ENCODE measurements around the gene KIAA0232. TPM values are rescaled to one million over a fixed set of nuclear protein-coding genes. Genes with fewer than 3 reads are reported as not detected.

KIAA0232 gene
- total RNA-seq, 1 donor from 2014 or later: 32.1 TPM

DNA sequence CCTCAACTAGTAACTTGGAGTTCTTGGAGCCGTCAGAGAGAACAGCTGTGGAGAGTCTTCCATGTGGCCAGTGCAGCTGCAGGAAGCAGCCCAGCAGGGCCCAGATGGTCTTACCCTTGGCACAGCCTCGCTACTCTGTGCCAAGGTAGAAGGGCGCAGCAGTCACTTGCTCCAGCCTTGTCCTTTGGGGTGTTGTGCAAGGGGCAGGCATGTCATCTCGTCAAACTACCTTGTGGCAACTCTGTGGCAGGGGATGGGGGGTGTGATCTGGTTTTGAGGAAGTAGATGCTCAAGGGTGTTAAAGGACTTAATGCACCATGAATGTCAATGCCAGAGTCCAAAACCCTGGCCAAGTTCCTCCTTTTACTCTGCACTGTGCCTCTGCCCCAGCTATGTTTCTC, 92.9 kb downstream of the KIAA0232 start:
- H3K27me3 ChIP-seq (ENCODE audit: control insufficient read depth, insufficient read depth, low read length): no peaks in the 10 kb centered on the region
- no peak overlapping the region for H3K4me3 ChIP-seq (ENCODE audit: low read depth, low read length)
- no peak for DNase-seq (ENCODE audit: low read depth)
- peaks cover 6% of the 10 kb centered on the region for H3K36me3 ChIP-seq (ENCODE audit: control insufficient read depth, insufficient read depth, low read length)
- TF ChIP-seq, protein P1, sequence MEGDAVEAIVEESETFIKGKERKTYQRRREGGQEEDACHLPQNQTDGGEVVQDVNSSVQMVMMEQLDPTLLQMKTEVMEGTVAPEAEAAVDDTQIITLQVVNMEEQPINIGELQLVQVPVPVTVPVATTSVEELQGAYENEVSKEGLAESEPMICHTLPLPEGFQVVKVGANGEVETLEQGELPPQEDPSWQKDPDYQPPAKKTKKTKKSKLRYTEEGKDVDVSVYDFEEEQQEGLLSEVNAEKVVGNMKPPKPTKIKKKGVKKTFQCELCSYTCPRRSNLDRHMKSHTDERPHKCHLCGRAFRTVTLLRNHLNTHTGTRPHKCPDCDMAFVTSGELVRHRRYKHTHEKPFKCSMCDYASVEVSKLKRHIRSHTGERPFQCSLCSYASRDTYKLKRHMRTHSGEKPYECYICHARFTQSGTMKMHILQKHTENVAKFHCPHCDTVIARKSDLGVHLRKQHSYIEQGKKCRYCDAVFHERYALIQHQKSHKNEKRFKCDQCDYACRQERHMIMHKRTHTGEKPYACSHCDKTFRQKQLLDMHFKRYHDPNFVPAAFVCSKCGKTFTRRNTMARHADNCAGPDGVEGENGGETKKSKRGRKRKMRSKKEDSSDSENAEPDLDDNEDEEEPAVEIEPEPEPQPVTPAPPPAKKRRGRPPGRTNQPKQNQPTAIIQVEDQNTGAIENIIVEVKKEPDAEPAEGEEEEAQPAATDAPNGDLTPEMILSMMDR (IDR thresholded peaks at IDR 0.05; ENCODE audit: insufficient read depth, low read length, poor library complexity, severe bottlenecking): no peak

DNA sequence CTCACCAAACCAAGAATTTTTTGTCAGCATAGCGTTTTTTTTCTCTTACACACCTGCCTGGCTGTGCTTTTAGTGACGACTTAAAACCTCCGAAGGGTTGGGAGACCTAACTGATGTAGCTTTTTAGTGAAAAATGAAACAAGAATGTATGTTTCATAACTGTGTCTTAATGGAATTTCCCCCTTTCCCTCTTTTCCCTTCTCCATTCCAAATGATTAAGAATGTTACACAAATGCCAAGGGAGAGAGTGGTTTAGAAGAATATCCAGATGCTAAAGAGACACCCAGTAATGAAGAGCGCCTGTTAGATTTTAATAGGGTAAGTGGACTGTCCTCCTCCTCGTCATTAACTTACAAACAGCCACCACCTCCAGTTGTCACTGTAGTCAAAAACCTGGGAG, 93.9 kb downstream of the KIAA0232 start:
- TF ChIP-seq, protein P1 (IDR thresholded peaks at IDR 0.05; ENCODE audit: insufficient read depth, low read length, poor library complexity, severe bottlenecking): no peak
- H3K4me3 ChIP-seq (ENCODE audit: low read depth, low read length): no peak overlapping the region
- no peaks in the 10 kb centered on the region for H3K27me3 ChIP-seq (ENCODE audit: control insufficient read depth, insufficient read depth, low read length)
- no peak for DNase-seq (ENCODE audit: low read depth)
- H3K36me3 ChIP-seq (ENCODE audit: control insufficient read depth, insufficient read depth, low read length): peaks cover 6% of the 10 kb centered on the region

DNA sequence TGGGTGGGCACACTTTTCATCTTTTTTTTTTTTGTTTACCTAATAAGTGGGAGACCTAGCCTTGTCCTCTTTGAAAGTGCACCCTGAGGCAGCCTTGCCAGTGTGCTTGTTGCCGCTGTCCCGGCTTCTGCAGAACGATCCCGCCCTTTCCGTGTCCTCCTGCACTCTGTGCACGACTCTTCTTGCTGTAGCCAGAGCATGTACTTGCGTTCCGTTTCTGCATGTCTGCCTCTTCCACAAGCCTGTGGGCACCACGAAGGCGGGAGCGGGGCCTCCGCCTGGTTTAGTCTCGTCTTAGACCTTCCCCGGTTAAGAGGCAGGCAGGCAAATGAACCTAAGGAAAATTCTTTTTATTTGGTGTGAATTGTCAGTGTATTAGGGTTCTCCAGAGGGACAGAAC, 94.5 kb downstream of the KIAA0232 start:
- TF ChIP-seq, protein P1 (IDR thresholded peaks at IDR 0.05; ENCODE audit: insufficient read depth, low read length, poor library complexity, severe bottlenecking): no peak
- Histone ChIP-seq H3K27me3 (ENCODE audit: control insufficient read depth, insufficient read depth, low read length) (no peaks in the 10 kb centered on the region), H3K36me3 (ENCODE audit: control insufficient read depth, insufficient read depth, low read length) (peaks cover 6% of the 10 kb centered on the region), H3K4me3 (ENCODE audit: low read depth, low read length) (no peak overlapping the region)
- no peak for DNase-seq (ENCODE audit: low read depth)

DNA sequence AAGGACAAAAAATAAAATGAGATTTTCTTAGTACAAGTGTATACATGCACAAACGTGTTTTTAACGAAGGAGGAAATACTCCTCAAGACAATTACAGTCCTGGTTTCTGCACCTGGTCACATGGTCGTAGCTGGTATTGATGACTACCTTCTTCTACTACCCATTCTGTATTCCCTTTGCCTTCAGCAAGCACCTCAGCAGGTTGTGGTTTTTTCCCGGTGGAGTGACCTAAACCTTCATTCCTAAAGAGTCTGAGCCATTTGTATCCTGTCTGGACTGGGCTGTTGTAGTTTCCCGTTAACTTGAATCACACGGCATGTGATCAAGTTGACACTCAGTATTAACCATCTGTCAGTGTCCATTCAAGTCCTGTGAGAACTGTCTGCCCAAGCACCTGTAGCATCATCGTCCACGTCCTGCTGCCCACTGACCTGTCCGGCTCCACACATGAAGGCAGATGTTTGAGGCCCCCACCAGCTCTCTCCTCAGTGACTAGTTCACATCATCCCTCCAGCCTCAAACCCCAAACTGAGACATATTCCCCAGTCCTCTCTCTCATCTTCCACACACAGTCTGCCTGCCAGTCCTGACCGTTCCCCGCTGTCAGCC, 96.0 kb downstream of the KIAA0232 start:
- Histone ChIP-seq H3K4me3 (ENCODE audit: low read depth, low read length) (no peak overlapping the region), H3K36me3 (ENCODE audit: control insufficient read depth, insufficient read depth, low read length) (peaks cover 6% of the 10 kb centered on the region), H3K27me3 (ENCODE audit: control insufficient read depth, insufficient read depth, low read length) (no peaks in the 10 kb centered on the region)
- peak; percentile 12 for DNase-seq (ENCODE audit: low read depth)
- TF ChIP-seq, protein P1 (IDR thresholded peaks at IDR 0.05; ENCODE audit: insufficient read depth, low read length, poor library complexity, severe bottlenecking): no peak

DNA sequence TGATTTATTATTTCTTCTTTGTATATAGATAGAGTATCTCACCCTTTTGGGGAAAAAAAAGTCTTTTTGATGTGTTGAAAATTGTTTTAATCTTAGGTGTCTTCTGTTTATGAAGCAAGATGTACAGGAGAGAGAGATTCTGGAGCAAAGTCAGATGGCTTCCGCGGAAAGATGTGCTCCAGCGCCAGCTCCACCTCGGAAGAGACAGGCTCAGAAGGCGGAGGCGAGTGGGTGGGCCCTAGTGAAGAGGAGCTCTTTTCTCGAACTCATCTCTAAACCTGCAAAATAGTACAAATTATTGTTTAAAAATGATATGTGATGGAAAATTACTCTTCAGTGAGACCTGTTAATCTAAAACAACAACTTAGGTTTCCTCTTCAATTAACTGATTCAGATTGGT, 98.2 kb downstream of the KIAA0232 start:
- peaks cover 2% of the 10 kb centered on the region for H3K36me3 ChIP-seq (ENCODE audit: control insufficient read depth, insufficient read depth, low read length)
- DNase-seq (ENCODE audit: low read depth): no peak
- no peaks in the 10 kb centered on the region for H3K27me3 ChIP-seq (ENCODE audit: control insufficient read depth, insufficient read depth, low read length)
- TF ChIP-seq, protein P1 (IDR thresholded peaks at IDR 0.05; ENCODE audit: insufficient read depth, low read length, poor library complexity, severe bottlenecking): no peak
- H3K4me3 ChIP-seq (ENCODE audit: low read depth, low read length): no peak overlapping the region

DNA sequence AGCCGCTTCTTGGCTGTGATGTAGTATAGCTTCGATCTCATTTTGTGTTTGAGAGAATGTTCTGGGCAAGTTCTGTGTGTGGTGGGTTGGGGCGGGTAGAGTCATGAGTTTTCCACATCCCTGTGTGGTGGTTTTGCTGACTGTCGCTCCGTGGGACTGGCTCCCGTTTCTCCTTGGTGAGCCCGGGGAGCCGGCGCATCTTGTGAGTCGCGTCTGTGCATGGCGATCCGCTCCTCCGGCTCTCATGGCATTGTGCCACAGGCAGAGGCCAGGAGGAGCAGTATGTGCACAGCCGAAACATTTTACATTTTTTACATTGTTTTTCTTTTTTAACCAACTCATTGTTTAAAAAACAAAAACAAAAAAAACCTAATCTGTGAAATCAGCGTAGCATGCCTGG, 99.4 kb downstream of the KIAA0232 start:
- no peak for DNase-seq (ENCODE audit: low read depth)
- no peaks in the 10 kb centered on the region for H3K27me3 ChIP-seq (ENCODE audit: control insufficient read depth, insufficient read depth, low read length)
- TF ChIP-seq, protein P1 (IDR thresholded peaks at IDR 0.05; ENCODE audit: insufficient read depth, low read length, poor library complexity, severe bottlenecking): no peak
- H3K4me3 ChIP-seq (ENCODE audit: low read depth, low read length): no peak overlapping the region
- peaks cover 2% of the 10 kb centered on the region for H3K36me3 ChIP-seq (ENCODE audit: control insufficient read depth, insufficient read depth, low read length)

All from kidney epithelial cell (primary cell).